Measurements from ENCODE around the gene PSME3. TPM values are rescaled to one million over a fixed set of nuclear protein-coding genes. Genes with fewer than 3 reads are reported as not detected.

The PSME3 gene
- total and polyA plus RNA-seq, 2 of the 13 experiments (the other 11 are each of a cell fraction or from before 2014, with no cell fraction given): 66.3 to 135 TPM

GRCh38 chr17:42865638-42866094 is 32.5 kb downstream of the PSME3 start (continued):
- TF ChIP-seq, protein P1, sequence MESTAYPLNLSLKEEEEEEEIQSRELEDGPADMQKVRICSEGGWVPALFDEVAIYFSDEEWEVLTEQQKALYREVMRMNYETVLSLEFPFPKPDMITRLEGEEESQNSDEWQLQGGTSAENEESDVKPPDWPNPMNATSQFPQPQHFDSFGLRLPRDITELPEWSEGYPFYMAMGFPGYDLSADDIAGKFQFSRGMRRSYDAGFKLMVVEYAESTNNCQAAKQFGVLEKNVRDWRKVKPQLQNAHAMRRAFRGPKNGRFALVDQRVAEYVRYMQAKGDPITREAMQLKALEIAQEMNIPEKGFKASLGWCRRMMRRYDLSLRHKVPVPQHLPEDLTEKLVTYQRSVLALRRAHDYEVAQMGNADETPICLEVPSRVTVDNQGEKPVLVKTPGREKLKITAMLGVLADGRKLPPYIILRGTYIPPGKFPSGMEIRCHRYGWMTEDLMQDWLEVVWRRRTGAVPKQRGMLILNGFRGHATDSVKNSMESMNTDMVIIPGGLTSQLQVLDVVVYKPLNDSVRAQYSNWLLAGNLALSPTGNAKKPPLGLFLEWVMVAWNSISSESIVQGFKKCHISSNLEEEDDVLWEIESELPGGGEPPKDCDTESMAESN (CRISPR knock-in tag; conservative IDR thresholded peaks at IDR 0.05): peak; percentile 13; the same call in 1 of the 2 replicates
- TF ChIP-seq, protein P2, sequence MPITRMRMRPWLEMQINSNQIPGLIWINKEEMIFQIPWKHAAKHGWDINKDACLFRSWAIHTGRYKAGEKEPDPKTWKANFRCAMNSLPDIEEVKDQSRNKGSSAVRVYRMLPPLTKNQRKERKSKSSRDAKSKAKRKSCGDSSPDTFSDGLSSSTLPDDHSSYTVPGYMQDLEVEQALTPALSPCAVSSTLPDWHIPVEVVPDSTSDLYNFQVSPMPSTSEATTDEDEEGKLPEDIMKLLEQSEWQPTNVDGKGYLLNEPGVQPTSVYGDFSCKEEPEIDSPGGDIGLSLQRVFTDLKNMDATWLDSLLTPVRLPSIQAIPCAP (CRISPR knock-in tag; IDR thresholded peaks at IDR 0.05; ENCODE audit: low read depth): no peak
- no peak for TF ChIP-seq ISX (CRISPR knock-in tag; conservative IDR thresholded peaks at IDR 0.05)
- TF ChIP-seq ZBTB40 (IDR thresholded peaks at IDR 0.05): no peak
- peak; percentile 64; the same call in 1 of the 2 replicates for TF ChIP-seq ZBTB40 (CRISPR knock-in tag; IDR thresholded peaks at IDR 0.05)
- peak; percentile 79; the same call in 1 of the 2 replicates for TF ChIP-seq HNF4G (IDR thresholded peaks at IDR 0.05; ENCODE audit: borderline replicate concordance, low read depth, low read length)
- TF ChIP-seq HNF4G (CRISPR knock-in tag; IDR thresholded peaks at IDR 0.05; ENCODE audit: borderline replicate concordance, low read depth): no peak; the same call in 1 of the 2 replicates
- no peak for TF ChIP-seq NFIB (CRISPR knock-in tag; IDR thresholded peaks at IDR 0.05; ENCODE audit: borderline replicate concordance)
- peak; percentile 51 for TF ChIP-seq FOSL2 (CRISPR knock-in tag; IDR thresholded peaks at IDR 0.05)
- peak; percentile 97 for TF ChIP-seq NR2F6 (IDR thresholded peaks at IDR 0.05)
- TF ChIP-seq NR2F6 (CRISPR knock-in tag; IDR thresholded peaks at IDR 0.05): peak; percentile 98
- TF ChIP-seq RXRA (CRISPR knock-in tag; IDR thresholded peaks at IDR 0.05): peak; percentile 95
- TF ChIP-seq ASH2L (IDR thresholded peaks at IDR 0.05; ENCODE audit: insufficient read length, low read depth, low read length): no peak
- TF ChIP-seq ZNF414 (CRISPR knock-in tag; IDR thresholded peaks at IDR 0.05): peak; percentile 73; the same call in 1 of the 2 replicates
- TF ChIP-seq ARNTL (CRISPR knock-in tag; IDR thresholded peaks at IDR 0.05): 0 out of 2 replicates have a peak, but pooled peaks have one; percentile 48
- peak; percentile 99 for TF ChIP-seq RXRB (CRISPR knock-in tag; IDR thresholded peaks at IDR 0.05; ENCODE audit: borderline replicate concordance)
- TF ChIP-seq ERF (CRISPR knock-in tag; IDR thresholded peaks at IDR 0.05): peak; percentile 79
- 0 out of 2 replicates have a peak, but pooled peaks have one; percentile 25 for TF ChIP-seq MIER3 (CRISPR knock-in tag; IDR thresholded peaks at IDR 0.05; ENCODE audit: borderline replicate concordance)
- TF ChIP-seq DMAP1 (CRISPR knock-in tag; IDR thresholded peaks at IDR 0.05): peak; percentile 55

Measured in HepG2 (cell line).